Liver (tissue), 9 donors: ENCODE results near the gene REEP3. TPM values are rescaled to one million over a fixed set of nuclear protein-coding genes. Genes with fewer than 3 reads are reported as not detected.

Experiments
- DNase-seq: peaks from one replicate; pipeline ENCODE4 v3.0.0-alpha.2; 2017; ENCODE audit warnings: low spot score
- H3K27ac ChIP-seq, 2 donors: one replicate each; pipeline ENCODE4 v1.7.0; 2013; ENCODE audit warnings: inconsistent platforms in 2 of 2, low read length in 2 of 2, control low read depth in 1 of 2, low read depth in 1 of 2, mild to moderate bottlenecking in 1 of 2
- H3K27me3 ChIP-seq, 4 donors: one replicate each; pipeline versions ENCODE4 v1.6.1 to v1.7.0; 2013; ENCODE audit warnings: low read length in 3 of 4, inconsistent platforms in 1 of 4, mild to moderate bottlenecking in 1 of 4, moderate library complexity in 1 of 4; ENCODE audit not compliant: control insufficient read depth in 4 of 4, insufficient read depth in 4 of 4
- H3K36me3 ChIP-seq, 4 donors: one replicate each; pipeline versions ENCODE4 v1.6.1 to v1.7.0; 2013; ENCODE audit warnings: low read length in 3 of 4, mild to moderate bottlenecking in 3 of 4, low read depth in 1 of 4, moderate library complexity in 1 of 4; ENCODE audit not compliant: control insufficient read depth in 4 of 4, insufficient read depth in 3 of 4
- H3K4me1 ChIP-seq, 4 donors: one replicate each; pipeline versions ENCODE4 v1.6.1 to v1.7.0; 2013; ENCODE audit warnings: low read length in 3 of 4, mild to moderate bottlenecking in 3 of 4, moderate library complexity in 1 of 4; ENCODE audit not compliant: control insufficient read depth in 4 of 4, insufficient read depth in 4 of 4
- H3K4me3 ChIP-seq, 3 donors: one replicate each; pipeline versions ENCODE4 v1.6.1 to v1.7.0; 2013; ENCODE audit warnings: low read length in 3 of 3, control low read depth in 1 of 3, low read depth in 1 of 3, mild to moderate bottlenecking in 1 of 3
- H3K9ac ChIP-seq, 2 donors: one replicate each; pipeline ENCODE4 v1.7.0; 2013; ENCODE audit warnings: low read length in 2 of 2, mild to moderate bottlenecking in 2 of 2, moderate library complexity in 2 of 2, control low read depth in 1 of 2, low read depth in 1 of 2
- H3K9me3 ChIP-seq, 4 donors: one replicate each; pipeline versions ENCODE4 v1.6.1 to v1.7.0; 2013; ENCODE audit warnings: low read length in 3 of 4; ENCODE audit not compliant: control insufficient read depth in 4 of 4
- ATF3 ChIP-seq: IDR thresholded peaks from 2 replicates; pipeline ENCODE4 v1.6.1; 2016; ENCODE audit warnings: antibody characterized with exemption
- EGR1 ChIP-seq, 2 donors: IDR thresholded peaks; 2 replicates each; pipeline ENCODE4 v1.6.1; 2016 to 2018; ENCODE audit warnings: antibody characterized with exemption in 2 of 2, low read depth in 2 of 2
- FOXA1 ChIP-seq: IDR thresholded peaks from 2 replicates; pipeline ENCODE4 v1.6.1; 2016; ENCODE audit warnings: antibody characterized with exemption
- FOXA2 ChIP-seq: IDR thresholded peaks from 2 replicates; pipeline ENCODE4 v1.6.1; 2016; ENCODE audit warnings: antibody characterized with exemption
- GABPA ChIP-seq, 2 donors: IDR thresholded peaks in 1 of 2; conservative IDR thresholded peaks in 1 of 2; 2 replicates each; pipeline ENCODE4 v1.6.1; 2016; ENCODE audit warnings: antibody characterized with exemption in 2 of 2, mild to moderate bottlenecking in 1 of 2, moderate library complexity in 1 of 2
- HNF4A ChIP-seq, 2 donors: conservative IDR thresholded peaks; 2 replicates each; pipeline ENCODE4 v1.6.1; 2016; ENCODE audit warnings: antibody characterized with exemption in 2 of 2, mild to moderate bottlenecking in 2 of 2
- HNF4G ChIP-seq: IDR thresholded peaks from 2 replicates; pipeline ENCODE4 v1.6.1; 2016; ENCODE audit warnings: antibody characterized with exemption
- JUND ChIP-seq, 2 donors: IDR thresholded peaks; 2 replicates each; pipeline ENCODE4 v1.6.1; 2016; ENCODE audit warnings: antibody characterized with exemption in 2 of 2
- NR2F2 ChIP-seq: IDR thresholded peaks from 2 replicates; pipeline ENCODE4 v1.6.1; 2016; ENCODE audit warnings: antibody characterized with exemption
- RAD21 ChIP-seq, 2 donors: IDR thresholded peaks; 2 replicates each; pipeline ENCODE4 v1.6.1; 2016; ENCODE audit warnings: antibody characterized with exemption in 2 of 2, mild to moderate bottlenecking in 2 of 2
- REST ChIP-seq: IDR thresholded peaks from 2 replicates; pipeline ENCODE4 v1.6.1; 2016; ENCODE audit warnings: antibody characterized with exemption, mild to moderate bottlenecking
- RXRA ChIP-seq, 2 donors: IDR thresholded peaks; 2 replicates each; pipeline ENCODE4 v1.6.1; 2017 to 2018; ENCODE audit warnings: antibody characterized with exemption in 2 of 2, mild to moderate bottlenecking in 1 of 2
- TAF1 ChIP-seq: conservative IDR thresholded peaks from 2 replicates; pipeline ENCODE4 v1.6.1; 2016; ENCODE audit warnings: antibody characterized with exemption, mild to moderate bottlenecking
- ZBTB33 ChIP-seq: IDR thresholded peaks from 2 replicates; pipeline ENCODE4 v1.6.1; 2016; ENCODE audit warnings: antibody characterized with exemption
- WGBS: extraction: QIAGEN DNeasy Blood & Tissue Kit; methylation state at CpG from one replicate; pipeline ENCODE4 v1.1.7; 2013; 5-methylcytosine and 5-hydroxymethylcytosine counted together
- polyA plus RNA-seq, 2 donors: library from polyadenylated mRNA; stranded (reverse) in 1 of 2; unstranded in 1 of 2; fragments of 200-250 nt in 1 of 2; fragments of >200 nt in 1 of 2; fragmentation: Nextera tagmentation in 1 of 2; extraction: Ambion mirVana in 1 of 2; gene quantifications; one replicate each; pipeline versions ENCODE4 v1.2.1 to v1.2.3, GENCODE V29; 2013 to 2015
- total RNA-seq, 2 donors: library from RNA; depleted of rRNA; stranded (reverse); fragments of >200 nt; gene quantifications; one replicate each; pipeline ENCODE4 v1.2.3, GENCODE V29; 2014
- TF ChIP-seq, protein P1 (sequence below): fragments of 150-350 bp; IDR thresholded peaks from 2 replicates; pipeline ENCODE4 v1.5.1; 2017; ENCODE audit warnings: improper control_type of control experiment, low read depth, low read length; ENCODE audit not compliant: missing input control
- TF ChIP-seq, protein P2 (sequence below): IDR thresholded peaks from 2 replicates; pipeline ENCODE4 v1.6.1; 2016; ENCODE audit warnings: antibody characterized with exemption
- donor health status: healthy.
- donor health status: healthy.
- donor health status: healthy.
- donor health status: healthy.
- donor health status: healthy.

Gene REEP3
- total and polyA plus RNA-seq, 4 donors, result 7.9 to 26.9 (median 18.2) TPM

- Histone ChIP-seq H3K27me3 (no peaks in the 10 kb centered on the region), H3K4me1 (peaks cover 0 to 11% (median 2%) of the 10 kb centered on the region in 4 donors), H3K27ac (no peak overlapping the region), H3K4me3 (no peak overlapping the region), H3K36me3 (no peaks in the 10 kb centered on the region), H3K9me3 (no peaks in the 10 kb centered on the region), H3K9ac (no peak overlapping the region)
- no peak for TF ChIP-seq ATF3
- TF ChIP-seq JUND (IDR thresholded peaks at IDR 0.05), result no peak
- 41% methylated on average over 3 of the region's 3 CpGs for WGBS
- DNase-seq, result no peak
Measured at GRCh38 chr10:63636812-63637211, 115.6 kb downstream of the REEP3 start.

DNA sequence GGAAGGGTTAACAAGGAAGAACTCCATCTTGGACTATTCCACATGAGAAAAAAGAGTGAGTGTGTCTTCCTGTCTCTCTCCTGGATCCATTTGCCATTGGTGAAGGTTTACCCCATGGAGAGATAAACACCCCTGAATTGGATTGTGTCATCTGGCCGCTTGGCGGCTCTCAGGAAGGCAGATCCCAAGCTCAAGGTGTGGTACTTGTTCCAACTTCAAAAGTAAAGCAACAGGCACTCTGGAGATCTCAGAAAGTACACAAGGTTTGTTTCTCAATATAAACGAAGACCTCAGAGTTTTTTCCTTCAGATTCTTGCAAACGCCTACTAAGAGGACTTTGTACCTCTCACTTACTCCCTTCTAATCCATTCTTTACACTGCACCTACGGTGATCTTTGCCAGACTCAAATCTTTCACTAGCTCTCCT lies 116.7 kb downstream of the REEP3 start:
- H3K27me3 ChIP-seq, result no peaks in the 10 kb centered on the region
- no peak for DNase-seq
- no peak overlapping the region for H3K9ac ChIP-seq
- 72% methylated on average over 5 of the region's 5 CpGs for WGBS
- H3K9me3 ChIP-seq, result no peaks in the 10 kb centered on the region
- no peak overlapping the region for H3K4me3 ChIP-seq
- no peak overlapping the region for H3K27ac ChIP-seq
- peaks cover 0 to 3% (median 0%) of the 10 kb centered on the region in 4 donors for H3K4me1 ChIP-seq
- no peaks in the 10 kb centered on the region for H3K36me3 ChIP-seq
- no peak for TF ChIP-seq NR2F2
- TF ChIP-seq FOXA1, result no peak
- no peak for TF ChIP-seq RAD21 (IDR thresholded peaks at IDR 0.05)
- no peak for TF ChIP-seq FOXA2
- TF ChIP-seq, protein P1, sequence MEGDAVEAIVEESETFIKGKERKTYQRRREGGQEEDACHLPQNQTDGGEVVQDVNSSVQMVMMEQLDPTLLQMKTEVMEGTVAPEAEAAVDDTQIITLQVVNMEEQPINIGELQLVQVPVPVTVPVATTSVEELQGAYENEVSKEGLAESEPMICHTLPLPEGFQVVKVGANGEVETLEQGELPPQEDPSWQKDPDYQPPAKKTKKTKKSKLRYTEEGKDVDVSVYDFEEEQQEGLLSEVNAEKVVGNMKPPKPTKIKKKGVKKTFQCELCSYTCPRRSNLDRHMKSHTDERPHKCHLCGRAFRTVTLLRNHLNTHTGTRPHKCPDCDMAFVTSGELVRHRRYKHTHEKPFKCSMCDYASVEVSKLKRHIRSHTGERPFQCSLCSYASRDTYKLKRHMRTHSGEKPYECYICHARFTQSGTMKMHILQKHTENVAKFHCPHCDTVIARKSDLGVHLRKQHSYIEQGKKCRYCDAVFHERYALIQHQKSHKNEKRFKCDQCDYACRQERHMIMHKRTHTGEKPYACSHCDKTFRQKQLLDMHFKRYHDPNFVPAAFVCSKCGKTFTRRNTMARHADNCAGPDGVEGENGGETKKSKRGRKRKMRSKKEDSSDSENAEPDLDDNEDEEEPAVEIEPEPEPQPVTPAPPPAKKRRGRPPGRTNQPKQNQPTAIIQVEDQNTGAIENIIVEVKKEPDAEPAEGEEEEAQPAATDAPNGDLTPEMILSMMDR, result no peak
- no peak for TF ChIP-seq RXRA (IDR thresholded peaks at IDR 0.05)
- no peak for TF ChIP-seq EGR1 (IDR thresholded peaks at IDR 0.05; ENCODE audit: low read depth in 2 of 2)
- no peak for TF ChIP-seq HNF4G
- TF ChIP-seq ATF3, result no peak
- TF ChIP-seq REST, result no peak
- no peak for TF ChIP-seq HNF4A (conservative IDR thresholded peaks at IDR 0.05)

- Histone ChIP-seq H3K36me3 (no peaks in the 10 kb centered on the region), H3K27me3 (no peaks in the 10 kb centered on the region), H3K9me3 (no peaks in the 10 kb centered on the region), H3K4me3 (no peak overlapping the region), H3K9ac (no peak overlapping the region), H3K4me1 (peaks cover 0 to 2% (median 0%) of the 10 kb centered on the region in 4 donors), H3K27ac (no peak overlapping the region)
- DNase-seq, result no peak
- TF ChIP-seq EGR1 (IDR thresholded peaks at IDR 0.05; ENCODE audit: low read depth in 2 of 2) (no peak), GABPA (IDR thresholded peaks at IDR 0.05 in 1 of 2, conservative IDR thresholded peaks at IDR 0.05 in 1 of 2) (no peak), JUND (IDR thresholded peaks at IDR 0.05) (no peak), ZBTB33 (no peak), NR2F2 (no peak), HNF4G (no peak), TAF1 (no peak), REST (no peak), RAD21 (IDR thresholded peaks at IDR 0.05) (no peak), FOXA2 (no peak)
- TF ChIP-seq, protein P2, sequence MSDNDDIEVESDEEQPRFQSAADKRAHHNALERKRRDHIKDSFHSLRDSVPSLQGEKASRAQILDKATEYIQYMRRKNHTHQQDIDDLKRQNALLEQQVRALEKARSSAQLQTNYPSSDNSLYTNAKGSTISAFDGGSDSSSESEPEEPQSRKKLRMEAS, result no peak
Measured at GRCh38 chr10:63641366-63641765, 120.2 kb downstream of the REEP3 start.
